Measurements from ENCODE around the gene GNB3.
"Not testable (repeated sequence)": the region's sequence is repeated elsewhere in the genome, so short reads cannot be mapped to it uniquely, and the experiment has no call there.

Gene GNB3

DNA sequence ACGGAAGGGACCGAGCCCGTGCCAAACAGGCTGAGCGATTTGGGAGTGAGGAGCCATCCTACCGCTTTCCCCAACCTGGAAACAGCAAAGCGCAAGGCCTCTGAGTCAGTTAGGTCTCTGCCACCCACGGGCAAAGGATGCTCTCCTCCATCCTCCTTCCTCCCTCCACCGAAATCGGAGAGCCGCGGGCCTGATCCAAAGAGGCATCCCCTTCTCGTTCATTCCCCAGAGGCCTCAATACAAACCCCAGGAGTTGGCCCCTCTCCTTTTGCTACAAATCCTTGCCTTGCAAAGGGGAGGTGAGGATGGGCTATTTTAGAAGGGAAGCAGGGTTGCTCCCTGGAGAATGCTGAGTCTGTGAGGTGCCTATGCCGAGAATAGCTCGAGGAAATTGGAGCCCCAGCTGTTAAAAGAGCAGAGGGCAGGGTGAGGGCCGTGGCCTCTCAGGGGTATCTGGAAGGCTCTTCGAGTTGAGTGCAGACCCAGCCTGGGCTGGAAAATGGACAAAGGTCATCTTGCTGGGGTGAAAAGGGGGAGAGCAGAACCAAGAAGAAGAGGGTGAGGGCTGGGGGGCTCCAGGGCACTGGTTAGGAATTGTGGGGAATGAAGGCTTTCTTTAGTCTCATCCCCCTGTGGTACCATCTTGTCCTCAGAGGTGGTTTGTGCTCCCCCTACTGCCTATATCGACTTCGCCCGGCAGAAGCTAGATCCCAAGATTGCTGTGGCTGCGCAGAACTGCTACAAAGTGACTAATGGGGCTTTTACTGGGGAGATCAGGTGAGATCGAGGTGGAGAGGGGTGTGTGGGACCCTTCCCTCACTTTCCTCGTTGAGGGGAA, 27.7 kb downstream of the GNB3 start:
- Histone ChIP-seq H3K9ac (ENCODE audit: low read length) (peak overlapping the region; percentile 99), H3K79me2 (ENCODE audit: low read length) (peaks cover 25% of the 10 kb centered on the region), H2AFZ (ENCODE audit: low read depth, low read length) (no peak overlapping the region), H3K36me3 (replicated peaks; ENCODE audit: low read depth, low read length) (peaks cover 44% of the 10 kb centered on the region), H3K4me3 (ENCODE audit: low read length) (peak overlapping the region; percentile 100), H3K4me2 (ENCODE audit: low read length) (peak overlapping the region; percentile 100), H3K4me1 (ENCODE audit: low read length) (peaks cover 46% of the 10 kb centered on the region), H3K27me3 (ENCODE audit: low read depth, low read length) (no peaks in the 10 kb centered on the region), H4K20me1 (ENCODE audit: insufficient read depth, low read length) (peaks cover 36% of the 10 kb centered on the region), H3K9me3 (ENCODE audit: insufficient read depth, low read length) (no peaks in the 10 kb centered on the region), H3K27ac (ENCODE audit: low read length) (peak overlapping the region; percentile 79)
- no peak for TF ChIP-seq EZH2phosphoT487 (IDR thresholded peaks at IDR 0.05; ENCODE audit: low read depth)
- TF ChIP-seq, protein P1, sequence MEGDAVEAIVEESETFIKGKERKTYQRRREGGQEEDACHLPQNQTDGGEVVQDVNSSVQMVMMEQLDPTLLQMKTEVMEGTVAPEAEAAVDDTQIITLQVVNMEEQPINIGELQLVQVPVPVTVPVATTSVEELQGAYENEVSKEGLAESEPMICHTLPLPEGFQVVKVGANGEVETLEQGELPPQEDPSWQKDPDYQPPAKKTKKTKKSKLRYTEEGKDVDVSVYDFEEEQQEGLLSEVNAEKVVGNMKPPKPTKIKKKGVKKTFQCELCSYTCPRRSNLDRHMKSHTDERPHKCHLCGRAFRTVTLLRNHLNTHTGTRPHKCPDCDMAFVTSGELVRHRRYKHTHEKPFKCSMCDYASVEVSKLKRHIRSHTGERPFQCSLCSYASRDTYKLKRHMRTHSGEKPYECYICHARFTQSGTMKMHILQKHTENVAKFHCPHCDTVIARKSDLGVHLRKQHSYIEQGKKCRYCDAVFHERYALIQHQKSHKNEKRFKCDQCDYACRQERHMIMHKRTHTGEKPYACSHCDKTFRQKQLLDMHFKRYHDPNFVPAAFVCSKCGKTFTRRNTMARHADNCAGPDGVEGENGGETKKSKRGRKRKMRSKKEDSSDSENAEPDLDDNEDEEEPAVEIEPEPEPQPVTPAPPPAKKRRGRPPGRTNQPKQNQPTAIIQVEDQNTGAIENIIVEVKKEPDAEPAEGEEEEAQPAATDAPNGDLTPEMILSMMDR (IDR thresholded peaks at IDR 0.05; ENCODE audit: low read depth, low read length): peak; percentile 21

DNA sequence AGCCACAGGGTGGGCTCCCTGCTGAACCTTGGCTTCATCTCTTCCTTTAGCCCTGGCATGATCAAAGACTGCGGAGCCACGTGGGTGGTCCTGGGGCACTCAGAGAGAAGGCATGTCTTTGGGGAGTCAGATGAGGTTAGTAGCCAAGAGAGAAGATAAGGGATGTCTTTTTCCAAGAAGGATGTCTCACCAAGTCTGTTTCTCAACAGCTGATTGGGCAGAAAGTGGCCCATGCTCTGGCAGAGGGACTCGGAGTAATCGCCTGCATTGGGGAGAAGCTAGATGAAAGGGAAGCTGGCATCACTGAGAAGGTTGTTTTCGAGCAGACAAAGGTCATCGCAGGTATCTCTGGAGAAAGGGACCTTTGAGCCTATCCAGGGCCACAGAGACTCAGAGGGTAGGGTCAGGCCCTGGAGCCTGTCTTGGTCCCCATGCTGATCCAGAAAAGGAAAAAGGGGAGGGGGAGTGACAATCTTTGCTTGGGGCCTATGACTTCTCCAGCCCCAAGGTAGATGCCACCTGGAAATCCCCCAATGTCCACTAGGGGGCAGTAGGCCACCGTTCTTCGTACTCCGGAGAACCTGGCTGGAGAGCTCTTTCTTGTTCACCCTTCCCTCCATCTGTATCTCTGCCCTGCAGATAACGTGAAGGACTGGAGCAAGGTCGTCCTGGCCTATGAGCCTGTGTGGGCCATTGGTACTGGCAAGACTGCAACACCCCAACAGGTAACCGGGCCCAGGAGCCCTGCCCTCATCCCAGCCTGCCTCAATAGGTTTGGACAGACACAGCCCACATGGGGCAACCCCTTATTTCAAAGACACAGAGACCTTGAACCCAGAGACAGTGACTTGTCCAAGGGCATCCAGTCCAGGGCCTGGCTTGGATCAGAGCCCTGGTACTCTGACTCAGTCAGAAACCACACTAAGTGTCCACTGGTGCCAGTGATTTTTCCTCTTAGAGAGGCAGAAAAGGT, 28.6 kb downstream of the GNB3 start:
- Histone ChIP-seq H3K4me1 (ENCODE audit: low read length) (peaks cover 50% of the 10 kb centered on the region), H3K4me2 (ENCODE audit: low read length) (peak overlapping the region; percentile 100), H4K20me1 (ENCODE audit: insufficient read depth, low read length) (peaks cover 36% of the 10 kb centered on the region), H3K4me3 (ENCODE audit: low read length) (peak overlapping the region; percentile 100), H3K79me2 (ENCODE audit: low read length) (peaks cover 25% of the 10 kb centered on the region), H3K36me3 (replicated peaks; ENCODE audit: low read depth, low read length) (peaks cover 39% of the 10 kb centered on the region), H3K9ac (ENCODE audit: low read length) (peak overlapping the region; percentile 99), H2AFZ (ENCODE audit: low read depth, low read length) (no peak overlapping the region), H3K9me3 (ENCODE audit: insufficient read depth, low read length) (no peaks in the 10 kb centered on the region), H3K27me3 (ENCODE audit: low read depth, low read length) (no peaks in the 10 kb centered on the region), H3K27ac (ENCODE audit: low read length) (peak overlapping the region; percentile 79)
- TF ChIP-seq, protein P1 (IDR thresholded peaks at IDR 0.05; ENCODE audit: low read depth, low read length): peak; percentile 74
- no peak for TF ChIP-seq EZH2phosphoT487 (IDR thresholded peaks at IDR 0.05; ENCODE audit: low read depth)

DNA sequence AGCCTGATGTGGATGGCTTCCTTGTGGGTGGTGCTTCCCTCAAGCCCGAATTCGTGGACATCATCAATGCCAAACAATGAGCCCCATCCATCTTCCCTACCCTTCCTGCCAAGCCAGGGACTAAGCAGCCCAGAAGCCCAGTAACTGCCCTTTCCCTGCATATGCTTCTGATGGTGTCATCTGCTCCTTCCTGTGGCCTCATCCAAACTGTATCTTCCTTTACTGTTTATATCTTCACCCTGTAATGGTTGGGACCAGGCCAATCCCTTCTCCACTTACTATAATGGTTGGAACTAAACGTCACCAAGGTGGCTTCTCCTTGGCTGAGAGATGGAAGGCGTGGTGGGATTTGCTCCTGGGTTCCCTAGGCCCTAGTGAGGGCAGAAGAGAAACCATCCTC, 29.6 kb downstream of the GNB3 start:
- peaks cover 36% of the 10 kb centered on the region for H3K36me3 ChIP-seq (replicated peaks; ENCODE audit: low read depth, low read length)

DNA sequence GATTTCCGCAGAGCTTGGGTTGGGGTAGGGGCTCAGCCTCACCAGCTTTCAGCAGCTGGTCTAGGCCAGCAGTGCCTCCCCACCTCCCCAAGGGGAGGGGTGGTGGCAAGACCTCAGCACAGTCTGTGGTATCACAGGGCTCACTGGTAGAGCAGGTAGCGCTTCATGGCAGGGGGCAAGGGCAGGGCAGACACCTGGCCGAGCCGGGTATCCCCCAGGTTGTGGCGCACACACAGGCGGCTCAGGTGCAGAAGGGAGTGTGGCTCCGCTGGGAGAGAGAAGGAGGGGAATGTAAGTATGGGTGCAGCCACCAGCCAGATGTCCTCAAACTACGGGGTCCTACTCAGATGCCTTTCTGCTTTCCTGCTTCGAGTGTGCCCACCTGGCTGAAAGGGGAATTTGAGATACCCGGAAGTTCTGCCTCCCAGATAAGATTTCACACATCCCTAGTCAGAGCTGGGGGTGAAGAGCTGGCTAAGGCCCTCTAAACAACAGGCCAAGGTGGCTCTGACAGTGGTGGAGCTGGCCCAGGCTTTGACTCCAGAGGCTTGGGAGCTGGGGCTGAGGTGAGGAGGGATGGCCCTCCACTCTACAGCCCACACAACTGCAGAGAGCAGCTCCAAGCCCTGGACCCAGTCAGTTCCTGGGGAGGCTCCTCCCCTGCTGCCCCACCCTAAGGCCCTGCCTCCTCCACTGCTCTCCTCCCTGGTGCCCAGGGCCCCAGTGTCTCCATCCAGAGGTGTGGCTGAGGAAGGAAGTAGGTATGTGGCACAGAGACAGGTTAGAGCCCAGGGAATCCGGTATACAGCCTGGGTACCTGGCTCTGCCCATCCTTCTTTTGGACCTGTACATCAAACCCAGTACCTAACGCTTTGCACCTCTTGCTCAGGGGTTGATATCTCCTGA, 30.6 kb downstream of the GNB3 start:
- Histone ChIP-seq H3K4me2 (ENCODE audit: low read length) (peak overlapping the region; percentile 99; the same call in 1 of the 2 replicates), H3K79me2 (ENCODE audit: low read length) (peaks cover 25% of the 10 kb centered on the region), H4K20me1 (ENCODE audit: insufficient read depth, low read length) (peaks cover 36% of the 10 kb centered on the region), H2AFZ (ENCODE audit: low read depth, low read length) (no peak overlapping the region), H3K9me3 (ENCODE audit: insufficient read depth, low read length) (no peaks in the 10 kb centered on the region), H3K4me3 (ENCODE audit: low read length) (peak overlapping the region; percentile 79; the same call in 1 of the 2 replicates), H3K27me3 (ENCODE audit: low read depth, low read length) (no peaks in the 10 kb centered on the region), H3K9ac (ENCODE audit: low read length) (no peak overlapping the region), H3K4me1 (ENCODE audit: low read length) (peaks cover 50% of the 10 kb centered on the region), H3K27ac (ENCODE audit: low read length) (peak overlapping the region; percentile 36), H3K36me3 (replicated peaks; ENCODE audit: low read depth, low read length) (peaks cover 36% of the 10 kb centered on the region)
- TF ChIP-seq, protein P1 (IDR thresholded peaks at IDR 0.05; ENCODE audit: low read depth, low read length): no peak
- no peak for TF ChIP-seq EZH2phosphoT487 (IDR thresholded peaks at IDR 0.05; ENCODE audit: low read depth)

More for the DNA sequence above, 29.6 kb downstream of the GNB3 start:
- H3K27me3 ChIP-seq (ENCODE audit: low read depth, low read length); H3K9me3 ChIP-seq (ENCODE audit: insufficient read depth, low read length); H3K27ac ChIP-seq (ENCODE audit: low read length); H3K4me3 ChIP-seq (ENCODE audit: low read length); H2AFZ ChIP-seq (ENCODE audit: low read depth, low read length); H3K9ac ChIP-seq (ENCODE audit: low read length); H3K4me2 ChIP-seq (ENCODE audit: low read length): not testable (repeated sequence)
- Histone ChIP-seq H3K79me2 (ENCODE audit: low read length) (peaks cover 25% of the 10 kb centered on the region), H4K20me1 (ENCODE audit: insufficient read depth, low read length) (peaks cover 36% of the 10 kb centered on the region), H3K4me1 (ENCODE audit: low read length) (peaks cover 50% of the 10 kb centered on the region)

All from OCI-LY3 (cell line).